GM06990 (cell line): ENCODE measurements around the gene MPP2.
"Not testable (repeated sequence)": the region's sequence is repeated elsewhere in the genome, so short reads cannot be mapped to it uniquely, and the experiment has no call there.

Source experiments
- DNase-seq: peaks from one replicate; pipeline ENCODE4 v3.0.0-alpha.2; 2011; ENCODE audit not compliant: insufficient read length; ENCODE audit errors: extremely low read depth
- H3K27me3 ChIP-seq: replicated peaks from 2 replicates; pipeline ENCODE4 v1.6.0; 2011; ENCODE audit warnings: low read length; ENCODE audit not compliant: control insufficient read depth, insufficient read depth
- H3K36me3 ChIP-seq: 2 replicates; pipeline ENCODE4 v1.5.1; 2011; ENCODE audit warnings: low read length; ENCODE audit not compliant: control insufficient read depth, insufficient read depth
- H3K4me3 ChIP-seq: replicated peaks from 2 replicates; pipeline ENCODE4 v1.5.1; 2011; ENCODE audit warnings: low read depth, mild to moderate bottlenecking, control low read depth, low read length
- TF ChIP-seq, protein P1 (sequence below): IDR thresholded peaks from 2 replicates; pipeline ENCODE4 v1.5.1; 2011; ENCODE audit warnings: low read length, control low read depth, mild to moderate bottlenecking, inconsistent platforms; ENCODE audit not compliant: insufficient read depth, poor library complexity, severe bottlenecking

Gene MPP2

GRCh38 chr17:43935204-43935925 is 28.0 kb upstream of the MPP2 start:
- no peaks in the 10 kb centered on the region for H3K36me3 ChIP-seq
- TF ChIP-seq, protein P1, sequence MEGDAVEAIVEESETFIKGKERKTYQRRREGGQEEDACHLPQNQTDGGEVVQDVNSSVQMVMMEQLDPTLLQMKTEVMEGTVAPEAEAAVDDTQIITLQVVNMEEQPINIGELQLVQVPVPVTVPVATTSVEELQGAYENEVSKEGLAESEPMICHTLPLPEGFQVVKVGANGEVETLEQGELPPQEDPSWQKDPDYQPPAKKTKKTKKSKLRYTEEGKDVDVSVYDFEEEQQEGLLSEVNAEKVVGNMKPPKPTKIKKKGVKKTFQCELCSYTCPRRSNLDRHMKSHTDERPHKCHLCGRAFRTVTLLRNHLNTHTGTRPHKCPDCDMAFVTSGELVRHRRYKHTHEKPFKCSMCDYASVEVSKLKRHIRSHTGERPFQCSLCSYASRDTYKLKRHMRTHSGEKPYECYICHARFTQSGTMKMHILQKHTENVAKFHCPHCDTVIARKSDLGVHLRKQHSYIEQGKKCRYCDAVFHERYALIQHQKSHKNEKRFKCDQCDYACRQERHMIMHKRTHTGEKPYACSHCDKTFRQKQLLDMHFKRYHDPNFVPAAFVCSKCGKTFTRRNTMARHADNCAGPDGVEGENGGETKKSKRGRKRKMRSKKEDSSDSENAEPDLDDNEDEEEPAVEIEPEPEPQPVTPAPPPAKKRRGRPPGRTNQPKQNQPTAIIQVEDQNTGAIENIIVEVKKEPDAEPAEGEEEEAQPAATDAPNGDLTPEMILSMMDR = no peak
- H3K27me3 ChIP-seq = no peaks in the 10 kb centered on the region; the same call in 1 of the 2 replicates
- H3K4me3 ChIP-seq = no peak overlapping the region
- DNase-seq = no peak

DNA sequence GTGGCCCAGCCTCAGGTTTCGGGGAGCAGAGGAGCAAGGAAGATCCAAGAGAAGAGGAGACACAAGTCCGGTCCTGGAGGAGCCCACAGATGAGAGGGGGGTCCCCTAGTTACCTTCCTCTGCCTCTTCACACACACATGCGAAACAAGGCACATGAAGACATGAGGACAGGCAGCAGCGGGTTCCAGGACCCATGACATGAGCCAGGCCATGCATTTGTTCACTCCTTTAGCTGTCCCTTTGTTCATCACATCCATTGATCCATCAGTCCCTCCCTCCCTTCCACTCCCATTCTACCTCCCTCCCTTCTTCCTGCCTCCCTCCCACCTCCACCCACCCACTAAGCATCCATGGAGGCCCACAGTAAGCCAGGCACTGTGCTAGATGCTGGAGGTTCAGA is 25.6 kb upstream of the MPP2 start:
- no peak for DNase-seq
- Histone ChIP-seq H3K36me3 (no peaks in the 10 kb centered on the region), H3K4me3 (no peak overlapping the region), H3K27me3 (no peaks in the 10 kb centered on the region; the same call in 1 of the 2 replicates)
- TF ChIP-seq, protein P1 = no peak

- DNase-seq = no peak
- Histone ChIP-seq H3K4me3 (no peak overlapping the region), H3K27me3 (no peaks in the 10 kb centered on the region; the same call in 1 of the 2 replicates), H3K36me3 (no peaks in the 10 kb centered on the region)
- TF ChIP-seq, protein P1 = no peak
These were observed 25.0 kb upstream of the MPP2 start for GRCh38 chr17:43932357-43932756.

DNA sequence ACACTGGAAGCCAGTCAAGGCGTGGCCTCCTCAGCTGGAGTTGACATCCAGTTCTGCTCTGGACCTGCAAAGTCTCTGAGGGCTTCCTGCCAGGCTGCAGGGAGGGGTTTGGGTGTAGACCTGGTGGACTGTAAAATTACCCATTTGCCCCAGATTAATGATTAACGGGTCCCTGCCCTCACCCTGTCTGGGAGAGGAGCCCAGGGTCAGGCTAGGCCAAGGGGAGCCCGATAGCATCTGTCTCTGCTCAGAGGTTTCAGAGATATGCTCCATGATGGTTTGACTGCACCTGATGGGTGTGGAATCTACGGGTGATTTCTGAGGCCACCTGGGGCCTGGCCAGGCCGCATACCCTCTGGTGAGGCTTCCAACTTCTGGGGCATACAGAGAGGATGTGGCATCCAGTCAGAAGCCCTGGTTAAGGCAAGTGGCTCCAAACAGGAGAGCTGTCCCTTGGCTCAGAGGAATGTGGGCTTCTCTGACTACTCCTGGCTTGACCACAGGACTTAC is 23.8 kb upstream of the MPP2 start:
- Histone ChIP-seq H3K36me3 (no peaks in the 10 kb centered on the region), H3K4me3 (no peak overlapping the region), H3K27me3 (no peaks in the 10 kb centered on the region; the same call in 1 of the 2 replicates)
- TF ChIP-seq, protein P1 = no peak
- DNase-seq = no peak

- Histone ChIP-seq H3K27me3 (no peaks in the 10 kb centered on the region; the same call in 1 of the 2 replicates), H3K36me3 (no peaks in the 10 kb centered on the region), H3K4me3 (no peak overlapping the region)
- no peak for DNase-seq
- TF ChIP-seq, protein P1 = no peak
These were observed 21.3 kb upstream of the MPP2 start for GRCh38 chr17:43928609-43929008.

GRCh38 chr17:43927929-43928328 is 20.6 kb upstream of the MPP2 start:
- H3K4me3 ChIP-seq, DNase-seq, H3K27me3 ChIP-seq, H3K36me3 ChIP-seq: not testable (repeated sequence)
